Activated CD8-positive, alpha-beta T cell treated with anti-CD3 and anti-CD28 coated beads for 36 hours (primary cell): ENCODE data around the gene HAUS1. TPM values are rescaled to one million over a fixed set of nuclear protein-coding genes. Genes with fewer than 3 reads are reported as not detected.

ENCODE experiments used
- ATAC-seq: fragments of 200-7000 bp; cut with Tn5 transposase; one replicate; pipeline ENCODE4 v1.10.0; 2021; ENCODE audit warnings: mild to moderate bottlenecking, moderate library complexity
- CTCF ChIA-PET: fragments of 350-600 bp; sonication (Branson Sonifier 250); formaldehyde crosslinking; loops from one replicate; lab custom pipeline; 2021; ENCODE audit warnings: antibody characterized with exemption; lab: Charles Lee
- POLR2A ChIA-PET: fragments of 350-600 bp; sonication (Branson Sonifier 250); formaldehyde crosslinking; loops from one replicate; lab custom pipeline; 2021; ENCODE audit warnings: antibody characterized with exemption; lab: Charles Lee
- DNase-seq: peaks from one replicate; pipeline ENCODE4 v3.0.0-alpha.2; 2020
- H3K27ac Mint-ChIP-seq: one replicate; pipeline ENCODE4 v1.8.0; 2021; ENCODE audit warnings: mild to moderate bottlenecking, mixed read lengths
- H3K27me3 Mint-ChIP-seq: one replicate; pipeline ENCODE4 v1.8.0; 2021; ENCODE audit warnings: mixed read lengths
- H3K36me3 Mint-ChIP-seq: one replicate; pipeline ENCODE4 v1.8.0; 2021; ENCODE audit warnings: low read depth, mixed read lengths
- H3K4me1 Mint-ChIP-seq: one replicate; pipeline ENCODE4 v1.8.0; 2021; ENCODE audit warnings: low read depth, mixed read lengths
- H3K4me3 Mint-ChIP-seq: one replicate; pipeline ENCODE4 v1.8.0; 2021; ENCODE audit warnings: mild to moderate bottlenecking, moderate library complexity, mixed read lengths
- H3K9me3 Mint-ChIP-seq: one replicate; pipeline ENCODE4 v1.8.0; 2021; ENCODE audit warnings: mixed read lengths
- intact Hi-C: fragments of 100-400 bp; cut with micrococcal nuclease; formaldehyde crosslinking; loops from one replicate; pipeline ENCODE4 v1.10.0; 2022
- total RNA-seq, 2 experiments: library from RNA; stranded (reverse); gene quantifications; one replicate each; pipeline ENCODE4 v1.2.3, GENCODE V29; 2021
- TF ChIP-seq, protein P1 (sequence below): fragments of 200-600 bp; IDR thresholded peaks from one replicate; pipeline ENCODE4 v1.8.0; 2022; ENCODE audit warnings: antibody characterized with exemption, mild to moderate bottlenecking

HAUS1 gene
- total RNA-seq, 2 experiments from 2014 or later, result 57.9 to 61.0 TPM

DNA sequence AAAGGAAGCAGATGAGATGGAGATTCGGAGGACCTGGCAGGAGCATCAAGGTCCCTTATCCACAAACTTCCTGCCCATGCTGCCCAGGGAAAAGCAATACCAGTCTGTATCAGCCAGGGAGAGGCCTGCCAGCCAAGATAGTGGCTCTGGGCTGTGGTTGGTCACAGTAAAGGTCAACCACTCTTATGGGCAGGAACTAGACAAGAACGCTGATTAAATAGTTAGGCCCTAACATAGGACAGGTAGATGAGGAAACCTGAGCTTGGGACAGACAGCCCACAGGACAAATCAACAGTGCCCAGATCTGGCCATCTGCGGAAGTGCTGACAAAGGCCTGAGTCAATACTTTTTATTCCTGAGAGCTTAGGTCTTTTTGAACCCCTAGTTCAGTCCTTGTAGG is 42.8 kb upstream of the HAUS1 start:
- Mint-ChIP-seq H3K27me3 (no peaks in the 10 kb centered on the region), H3K36me3 (no peaks in the 10 kb centered on the region), H3K4me1 (peaks cover 19% of the 10 kb centered on the region), H3K27ac (no peak overlapping the region), H3K9me3 (no peaks in the 10 kb centered on the region), H3K4me3 (no peak overlapping the region)
- DNase-seq, result no peak
- TF ChIP-seq, protein P1, sequence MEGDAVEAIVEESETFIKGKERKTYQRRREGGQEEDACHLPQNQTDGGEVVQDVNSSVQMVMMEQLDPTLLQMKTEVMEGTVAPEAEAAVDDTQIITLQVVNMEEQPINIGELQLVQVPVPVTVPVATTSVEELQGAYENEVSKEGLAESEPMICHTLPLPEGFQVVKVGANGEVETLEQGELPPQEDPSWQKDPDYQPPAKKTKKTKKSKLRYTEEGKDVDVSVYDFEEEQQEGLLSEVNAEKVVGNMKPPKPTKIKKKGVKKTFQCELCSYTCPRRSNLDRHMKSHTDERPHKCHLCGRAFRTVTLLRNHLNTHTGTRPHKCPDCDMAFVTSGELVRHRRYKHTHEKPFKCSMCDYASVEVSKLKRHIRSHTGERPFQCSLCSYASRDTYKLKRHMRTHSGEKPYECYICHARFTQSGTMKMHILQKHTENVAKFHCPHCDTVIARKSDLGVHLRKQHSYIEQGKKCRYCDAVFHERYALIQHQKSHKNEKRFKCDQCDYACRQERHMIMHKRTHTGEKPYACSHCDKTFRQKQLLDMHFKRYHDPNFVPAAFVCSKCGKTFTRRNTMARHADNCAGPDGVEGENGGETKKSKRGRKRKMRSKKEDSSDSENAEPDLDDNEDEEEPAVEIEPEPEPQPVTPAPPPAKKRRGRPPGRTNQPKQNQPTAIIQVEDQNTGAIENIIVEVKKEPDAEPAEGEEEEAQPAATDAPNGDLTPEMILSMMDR, result no peak
- ChIA-PET CTCF (interaction anchor here (1.0 to 2.5 kb wide), 5 partner anchors 10 to 129 kb away, joined by 3 to 15 read pairs (median 3); no protein-coding TSS in a partner anchor), POLR2A (interaction anchor here (0.6 to 1.3 kb wide), 4 partner anchors 10 to 324 kb away, joined by 3 to 4 read pairs (median 4); partner anchors contain the start of gene PSTPIP2)
- intact Hi-C loops, result no loop called here
- no peak for ATAC-seq

DNA sequence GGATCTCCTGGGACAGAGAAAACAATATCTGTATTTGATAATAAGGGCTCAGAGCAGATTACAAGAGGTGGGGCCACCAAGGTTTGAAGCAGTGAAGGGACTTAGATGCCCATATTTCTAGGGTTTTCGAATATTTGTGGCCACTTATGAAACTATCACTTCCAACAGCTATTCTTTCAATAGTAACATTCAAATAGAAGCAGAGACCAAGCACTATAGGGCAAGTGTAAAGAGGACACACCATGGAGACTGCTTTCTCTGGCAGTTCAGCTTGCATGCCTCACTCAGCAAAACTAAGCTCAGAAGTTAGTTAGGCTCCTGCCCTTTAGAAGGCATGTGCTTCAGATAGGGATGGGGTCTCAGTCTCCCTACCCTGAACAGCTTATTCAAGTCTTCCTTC is 42.4 kb upstream of the HAUS1 start:
- ChIA-PET CTCF (interaction anchor here (1.0 to 2.5 kb wide), 5 partner anchors 9 to 129 kb away, joined by 3 to 15 read pairs (median 3); no protein-coding TSS in a partner anchor), POLR2A (interaction anchor here (1.2 to 1.3 kb wide), 3 partner anchors 9 to 20 kb away, joined by 3 to 4 read pairs (median 4); partner anchors contain the start of gene PSTPIP2)
- intact Hi-C loops, result no loop called here
- H3K4me1 Mint-ChIP-seq, result peaks cover 18% of the 10 kb centered on the region
- DNase-seq (no peak), ATAC-seq (no peak)
- no peaks in the 10 kb centered on the region for H3K27me3 Mint-ChIP-seq
- H3K36me3 Mint-ChIP-seq, result no peaks in the 10 kb centered on the region
- no peaks in the 10 kb centered on the region for H3K9me3 Mint-ChIP-seq
- no peak overlapping the region for H3K27ac Mint-ChIP-seq
- no peak overlapping the region for H3K4me3 Mint-ChIP-seq
- TF ChIP-seq, protein P1, result no peak

DNA sequence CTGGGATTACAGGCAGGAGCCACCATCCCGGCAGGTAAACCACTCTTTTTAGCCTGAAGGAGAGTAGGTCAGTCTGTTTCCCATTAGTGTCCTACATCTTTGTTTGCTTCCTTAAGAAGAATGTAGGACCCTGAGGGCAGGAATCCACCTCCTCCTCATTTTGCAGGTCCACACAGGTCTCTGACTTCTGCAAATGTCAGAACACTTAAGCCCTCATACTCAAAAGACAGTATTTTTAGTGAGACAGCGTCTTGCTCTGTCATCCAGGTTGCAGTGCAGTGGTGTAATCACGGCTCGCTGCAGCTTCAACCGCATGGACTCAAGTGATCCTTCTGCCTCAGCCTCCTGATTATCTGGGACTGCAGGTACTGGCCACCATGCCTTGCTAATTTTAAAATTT is 41.4 kb upstream of the HAUS1 start:
- H3K27ac Mint-ChIP-seq, result no peak overlapping the region
- H3K4me3 Mint-ChIP-seq, result no peak overlapping the region
- no peak for ATAC-seq
- POLR2A ChIA-PET, result no interaction called here
- CTCF ChIA-PET, result no interaction called here
- TF ChIP-seq, protein P1, result no peak
- peaks cover 1% of the 10 kb centered on the region for H3K36me3 Mint-ChIP-seq
- peaks cover 1% of the 10 kb centered on the region for H3K9me3 Mint-ChIP-seq
- no peak for DNase-seq
- H3K4me1 Mint-ChIP-seq, result peaks cover 18% of the 10 kb centered on the region
- intact Hi-C loops, result no loop called here
- H3K27me3 Mint-ChIP-seq, result no peaks in the 10 kb centered on the region

DNA sequence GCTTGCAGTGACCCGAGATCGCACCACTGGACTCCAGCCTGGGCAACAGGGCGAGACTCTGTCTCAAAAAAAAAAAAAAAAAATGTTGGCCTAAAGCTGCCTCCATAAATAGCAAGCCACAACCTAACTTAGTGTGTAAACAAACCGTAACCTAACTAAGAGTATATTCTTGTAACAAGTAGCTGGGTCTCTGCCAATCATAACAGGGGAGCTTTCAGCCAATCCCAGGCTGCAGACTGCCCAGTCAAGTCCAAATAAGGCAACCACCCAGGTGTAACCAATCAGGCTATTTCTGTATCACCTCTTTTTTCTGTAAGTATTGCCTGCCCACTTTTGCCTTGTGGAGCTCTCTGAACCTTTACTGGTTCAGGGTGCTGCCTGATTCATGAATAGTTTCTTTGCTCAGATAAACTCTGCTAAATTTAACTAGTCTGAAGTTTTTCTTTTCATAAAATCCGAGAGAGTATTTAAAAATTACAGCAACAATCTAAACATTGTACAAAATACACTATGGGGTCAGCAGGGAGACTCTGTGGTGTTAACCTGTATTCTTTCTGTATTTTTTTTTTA is 36.7 kb upstream of the HAUS1 start:
- DNase-seq, result no peak
- CTCF ChIA-PET, result no interaction called here
- Mint-ChIP-seq H3K4me3 (no peak overlapping the region), H3K27ac (no peak overlapping the region), H3K27me3 (no peaks in the 10 kb centered on the region), H3K36me3 (peaks cover 9% of the 10 kb centered on the region), H3K4me1 (peaks cover 34% of the 10 kb centered on the region), H3K9me3 (peaks cover 1% of the 10 kb centered on the region)
- intact Hi-C loops, result no loop called here
- TF ChIP-seq, protein P1, result no peak
- POLR2A ChIA-PET, result no interaction called here
- no peak for ATAC-seq

DNA sequence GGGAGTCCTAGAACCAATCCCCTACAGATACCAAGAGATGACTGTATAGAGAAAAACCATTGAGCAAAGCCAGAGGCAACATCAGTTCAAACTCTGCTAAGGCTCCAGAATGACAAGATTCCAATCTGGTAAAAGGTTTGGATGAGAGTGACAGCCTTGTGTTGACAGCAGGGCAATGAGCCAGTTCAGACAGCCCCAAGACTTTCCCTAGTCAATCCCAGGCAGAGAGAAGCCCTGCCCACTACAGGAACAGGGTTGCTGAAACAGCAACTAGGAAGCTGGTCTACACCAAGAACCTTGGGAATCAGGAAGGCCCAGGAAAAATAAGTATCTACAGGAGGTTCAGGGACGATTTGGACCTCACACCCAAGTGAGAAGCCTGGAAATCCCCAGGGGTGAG is 35.4 kb upstream of the HAUS1 start:
- TF ChIP-seq, protein P1, result no peak
- H3K36me3 Mint-ChIP-seq, result peaks cover 9% of the 10 kb centered on the region
- no peak overlapping the region for H3K4me3 Mint-ChIP-seq
- no peak overlapping the region for H3K27ac Mint-ChIP-seq
- DNase-seq, result no peak
- no peaks in the 10 kb centered on the region for H3K27me3 Mint-ChIP-seq
- ChIA-PET POLR2A (interaction anchor here (1.8 kb wide), 1 partner anchor 13 kb away, joined by 5 read pairs; no protein-coding TSS in a partner anchor), CTCF (interaction anchor here (0.9 to 1.5 kb wide), 2 partner anchors 93 to 95 kb away, joined by 3 to 5 read pairs; no protein-coding TSS in a partner anchor)
- intact Hi-C loops, result no loop called here
- H3K9me3 Mint-ChIP-seq, result peaks cover 1% of the 10 kb centered on the region
- H3K4me1 Mint-ChIP-seq, result peaks cover 43% of the 10 kb centered on the region
- ATAC-seq, result no peak
